GM12891 (cell line): ENCODE results near the gene FBF1.

ENCODE experiments used
- POLR2A ChIP-seq: IDR thresholded peaks from 2 replicates; pipeline ENCODE4 v1.6.1; 2011; ENCODE audit warnings: low read depth, low read length, control low read depth
- POLR2AphosphoS5 ChIP-seq: IDR thresholded peaks from 2 replicates; pipeline ENCODE4 v1.6.1; 2011; ENCODE audit warnings: low read depth, low read length, control low read depth
- POU2F2 ChIP-seq: IDR thresholded peaks from 2 replicates; pipeline ENCODE4 v1.6.1; 2011; ENCODE audit warnings: low read depth, mild to moderate bottlenecking, control low read depth, low read length, moderate library complexity
- TAF1 ChIP-seq: IDR thresholded peaks from 2 replicates; pipeline ENCODE4 v1.6.1; 2011; ENCODE audit warnings: low read depth, low read length, control low read depth

- TF ChIP-seq POLR2A (no peak), TAF1 (no peak), POLR2AphosphoS5 (no peak), POU2F2 (no peak)
Observed at GRCh38 chr17:75983501-75984181, 42.8 kb upstream of the FBF1 start.
